ENCODE data around the gene ELMO3. TPM values are rescaled to one million over a fixed set of nuclear protein-coding genes. Genes with fewer than 3 reads are reported as not detected.

The ELMO3 gene
- total and polyA plus RNA-seq, 2 of the 4 experiments (the other 2 are of a cell fraction) = 0.36 to 1.6 TPM

DNA sequence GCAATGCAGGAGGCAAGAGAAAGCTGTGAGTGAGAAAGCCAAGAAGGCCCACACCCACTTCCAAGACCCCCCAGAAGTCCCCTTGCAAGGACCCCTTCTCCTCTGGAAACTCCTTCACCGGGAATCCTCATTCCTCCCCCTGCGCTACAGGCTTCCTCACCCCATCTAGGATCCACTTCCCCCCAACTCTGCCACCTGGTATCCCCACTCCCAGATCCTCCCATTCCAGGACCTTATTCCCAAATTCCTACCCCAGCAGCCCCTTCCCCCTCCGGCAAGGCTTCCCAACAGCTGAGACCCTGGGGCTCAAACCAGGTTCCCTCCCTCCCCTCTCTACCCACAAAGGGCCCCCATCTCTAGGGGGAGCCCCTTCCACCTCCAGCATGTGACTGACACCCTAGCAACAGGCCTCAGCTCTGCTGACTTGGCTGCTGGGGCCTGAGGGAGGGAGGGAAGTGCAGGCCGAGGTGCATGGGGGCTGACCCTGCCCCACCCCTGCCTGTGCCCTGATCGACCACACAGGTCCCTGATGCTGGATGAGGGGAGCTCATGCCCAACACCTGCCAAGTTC, 32.2 kb upstream of the ELMO3 start:
- CTCF ChIA-PET = no interaction called here
- no peak overlapping the region for H2AK5ac ChIP-seq (ENCODE audit: low read depth, low read length)
- H3K36me3 ChIP-seq (ENCODE audit: control insufficient read depth, insufficient read depth, low read length) = peaks cover 3% of the 10 kb centered on the region; the same call in 1 of the 2 replicates
- no peak overlapping the region for H3K23ac ChIP-seq (ENCODE audit: low read depth, low read length)
- H3K79me1 ChIP-seq (ENCODE audit: low read depth in 1 of 2, low read length in 2 of 2) = peaks cover 8 to 16% of the 10 kb centered on the region in 2 experiments; a peak in 3 of 4 replicates
- H3K14ac ChIP-seq (replicated peaks; ENCODE audit: low read depth, low read length) = no peak overlapping the region
- H3K27ac ChIP-seq (ENCODE audit: insufficient read depth, low read length) = no peak overlapping the region
- no peak for ATAC-seq (ENCODE audit: low read depth)
- no peaks in the 10 kb centered on the region for H4K20me1 ChIP-seq (ENCODE audit: insufficient read depth, low read length)
- no TSS peak for BruUV-seq (replicated peaks)
- no peak overlapping the region for H4K5ac ChIP-seq (ENCODE audit: low read depth, low read length)
- no peak overlapping the region for H2BK5ac ChIP-seq (ENCODE audit: low read depth, low read length, poor library complexity, severe bottlenecking)
- intact Hi-C loops (cut with micrococcal nuclease) = no loop called here
- H3K9me3 ChIP-seq (ENCODE audit: control insufficient read depth, insufficient read depth, low read length) = no peaks in the 10 kb centered on the region
- no peak overlapping the region for H4K8ac ChIP-seq (ENCODE audit: low read depth in 2 of 2, low read length in 2 of 2)
- no peak for DNase-seq
- H4K91ac ChIP-seq (ENCODE audit: insufficient read depth, low read depth, low read length) = no peak overlapping the region
- peaks cover 24% of the 10 kb centered on the region; the same call in 1 of the 2 replicates for H3K27me3 ChIP-seq (ENCODE audit: control insufficient read depth, insufficient read depth, low read length)
- in situ Hi-C loops (cut with MboI; ENCODE audit: low sequenced_read_pairs) = no loop called here
- dilution Hi-C loops (cut with HindIII; ENCODE audit: low sequenced_read_pairs, unreplicated experiment) = no loop called here
- no peak overlapping the region for H3K4me2 ChIP-seq (ENCODE audit: low read depth, low read length)
- H3K56ac ChIP-seq (ENCODE audit: extremely low read depth, insufficient read depth, low read length) = no peak overlapping the region
- H2BK20ac ChIP-seq (ENCODE audit: low read depth, low read length) = no peak overlapping the region
- no peak overlapping the region for H2AFZ ChIP-seq (replicated peaks; ENCODE audit: low read length, poor library complexity)
- 69% methylated on average over 3 of the region's 5 CpGs; no CpG with 5 or more reads in 1 of the 2 experiments for WGBS, 2 experiments (ENCODE audit: extremely low coverage in 2 of 2, insufficient read length in 1 of 2)
- H2BK15ac ChIP-seq (ENCODE audit: low read depth, low read length) = no peak overlapping the region
- no peak overlapping the region for H2BK120ac ChIP-seq (ENCODE audit: low read depth, low read length)
- POLR2A ChIA-PET (ENCODE audit: unreplicated experiment) = no interaction called here
- no peak overlapping the region for H3K4me3 ChIP-seq (ENCODE audit: insufficient read depth, low read depth, low read length)
- no peak overlapping the region for H3K18ac ChIP-seq (ENCODE audit: low read depth, low read length)
- no peak overlapping the region for H3K4ac ChIP-seq (ENCODE audit: low read depth, low read length)
- TF ChIP-seq, protein P1, sequence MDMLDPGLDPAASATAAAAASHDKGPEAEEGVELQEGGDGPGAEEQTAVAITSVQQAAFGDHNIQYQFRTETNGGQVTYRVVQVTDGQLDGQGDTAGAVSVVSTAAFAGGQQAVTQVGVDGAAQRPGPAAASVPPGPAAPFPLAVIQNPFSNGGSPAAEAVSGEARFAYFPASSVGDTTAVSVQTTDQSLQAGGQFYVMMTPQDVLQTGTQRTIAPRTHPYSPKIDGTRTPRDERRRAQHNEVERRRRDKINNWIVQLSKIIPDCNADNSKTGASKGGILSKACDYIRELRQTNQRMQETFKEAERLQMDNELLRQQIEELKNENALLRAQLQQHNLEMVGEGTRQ (IDR thresholded peaks at IDR 0.05; ENCODE audit: low read depth, low read length) = no peak
- TF ChIP-seq CTCF (conservative IDR thresholded peaks at IDR 0.05; ENCODE audit: low read depth, low read length) (no peak), CHD1 (IDR thresholded peaks at IDR 0.05; ENCODE audit: low read depth, low read length) (no peak), POLR2A (IDR thresholded peaks at IDR 0.05; ENCODE audit: low read depth, low read length) (no peak), MAZ (IDR thresholded peaks at IDR 0.05; ENCODE audit: borderline replicate concordance, low read depth, low read length) (no peak), CEBPB (IDR thresholded peaks at IDR 0.05; ENCODE audit: low read depth, low read length) (no peak), ELK1 (IDR thresholded peaks at IDR 0.05; ENCODE audit: borderline replicate concordance, low read depth, low read length) (no peak), FOS (IDR thresholded peaks at IDR 0.05; ENCODE audit: low read depth, low read length) (no peak), MXI1 (IDR thresholded peaks at IDR 0.05; ENCODE audit: borderline replicate concordance, low read depth, low read length) (no peak), RAD21 (IDR thresholded peaks at IDR 0.05; ENCODE audit: low read length) (no peak), NFE2L2 (IDR thresholded peaks at IDR 0.05; ENCODE audit: low read depth, low read length) (no peak), BHLHE40 (IDR thresholded peaks at IDR 0.05; ENCODE audit: low read depth, low read length) (no peak), SMC3 (IDR thresholded peaks at IDR 0.05; ENCODE audit: low read depth, low read length) (no peak), MAFK (IDR thresholded peaks at IDR 0.05; ENCODE audit: low read depth, low read length) (no peak), RFX5 (IDR thresholded peaks at IDR 0.05; ENCODE audit: low read depth, low read length) (no peak), RCOR1 (IDR thresholded peaks at IDR 0.05; ENCODE audit: insufficient replicate concordance, low read length) (no peak)
- peaks cover 14% of the 10 kb centered on the region for H3K9me1 ChIP-seq (ENCODE audit: insufficient read depth, low read length)
- no peak overlapping the region for H2AK9ac ChIP-seq (replicated peaks; ENCODE audit: low read depth, low read length, poor library complexity)
- H3K9ac ChIP-seq (ENCODE audit: low read depth, low read length) = no peak overlapping the region
- H3K4me1 ChIP-seq (ENCODE audit: control insufficient read depth, insufficient read depth, low read length) = peaks cover 34% of the 10 kb centered on the region

All from IMR-90 (cell line).